SIG-M5 (cell line): ENCODE results near the gene MYL5.
"Not testable (repeated sequence)": the region's sequence is repeated elsewhere in the genome, so short reads cannot be mapped to it uniquely, and the experiment has no call there.

Experiments
- DNase-seq: peaks from one replicate; lab custom pipeline; 2025; lab: John Stamatoyannopoulos, UW

MYL5 gene

DNA sequence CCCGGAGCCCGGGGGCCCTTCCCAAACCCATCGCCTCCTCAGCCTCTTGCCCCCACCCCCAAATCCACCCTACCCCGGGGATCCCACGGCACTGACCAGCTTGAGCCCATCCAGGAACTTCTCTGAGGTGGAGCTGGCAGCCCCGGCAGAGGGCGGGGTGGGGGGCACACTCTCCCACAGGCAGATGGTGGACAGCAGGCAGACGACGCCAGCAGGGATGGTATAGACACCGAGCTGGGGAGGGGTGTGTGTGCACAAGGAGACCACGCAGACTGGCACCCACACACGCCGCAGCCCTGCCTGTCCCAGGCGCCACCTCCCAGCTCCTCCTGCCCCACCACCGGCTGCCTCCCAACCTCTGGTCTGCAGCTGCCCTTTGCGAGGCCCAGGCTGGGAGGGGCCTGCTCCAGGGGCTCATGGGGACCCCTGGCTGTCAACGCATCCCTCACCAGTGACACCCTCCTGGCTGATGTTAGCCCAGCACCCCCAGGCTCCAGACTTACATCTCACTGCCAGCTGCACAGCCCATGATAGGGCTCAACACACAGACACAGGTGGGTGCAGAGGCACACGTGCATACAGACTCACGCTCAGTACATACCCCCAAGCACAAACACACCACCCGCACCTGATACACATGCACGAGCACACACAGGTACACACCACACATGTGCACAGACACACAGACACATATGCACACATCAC lies 10.4 kb downstream of the MYL5 start:
- no peak for DNase-seq

DNA sequence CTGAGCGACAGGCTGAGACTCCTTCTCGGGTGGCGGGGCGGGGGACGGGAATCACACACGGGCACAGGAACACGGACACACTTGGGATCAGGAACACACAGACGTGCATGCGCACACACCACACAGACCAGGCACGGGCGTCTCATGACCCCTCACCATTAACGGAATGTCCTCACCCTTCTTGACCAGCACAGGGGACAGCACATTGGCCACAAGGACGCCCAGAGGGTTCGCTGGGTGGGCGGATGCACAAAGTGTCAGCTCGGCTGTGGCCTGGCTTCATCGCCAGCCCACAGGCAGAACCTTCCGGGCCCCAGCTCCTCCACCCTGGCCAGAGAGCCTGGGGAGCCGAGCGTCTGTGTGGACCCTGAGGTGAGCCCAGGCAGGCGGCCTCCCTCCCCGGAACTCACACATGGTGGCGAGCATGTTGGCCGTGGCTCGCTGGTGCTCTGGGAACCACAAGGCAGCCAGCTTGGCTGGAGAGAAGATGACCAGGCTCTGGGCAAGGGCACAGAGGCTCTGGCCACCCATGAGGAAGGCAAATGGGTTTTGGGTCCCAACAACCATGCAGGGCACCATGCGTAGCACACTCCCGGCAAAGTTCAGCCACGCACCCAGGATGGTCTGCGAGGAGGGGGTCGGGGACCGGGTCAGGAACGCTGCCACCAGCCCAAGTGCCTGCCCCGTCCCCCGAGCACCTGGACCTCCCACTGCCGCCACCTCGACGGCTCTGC lies 11.5 kb downstream of the MYL5 start:
- DNase-seq = no peak

DNA sequence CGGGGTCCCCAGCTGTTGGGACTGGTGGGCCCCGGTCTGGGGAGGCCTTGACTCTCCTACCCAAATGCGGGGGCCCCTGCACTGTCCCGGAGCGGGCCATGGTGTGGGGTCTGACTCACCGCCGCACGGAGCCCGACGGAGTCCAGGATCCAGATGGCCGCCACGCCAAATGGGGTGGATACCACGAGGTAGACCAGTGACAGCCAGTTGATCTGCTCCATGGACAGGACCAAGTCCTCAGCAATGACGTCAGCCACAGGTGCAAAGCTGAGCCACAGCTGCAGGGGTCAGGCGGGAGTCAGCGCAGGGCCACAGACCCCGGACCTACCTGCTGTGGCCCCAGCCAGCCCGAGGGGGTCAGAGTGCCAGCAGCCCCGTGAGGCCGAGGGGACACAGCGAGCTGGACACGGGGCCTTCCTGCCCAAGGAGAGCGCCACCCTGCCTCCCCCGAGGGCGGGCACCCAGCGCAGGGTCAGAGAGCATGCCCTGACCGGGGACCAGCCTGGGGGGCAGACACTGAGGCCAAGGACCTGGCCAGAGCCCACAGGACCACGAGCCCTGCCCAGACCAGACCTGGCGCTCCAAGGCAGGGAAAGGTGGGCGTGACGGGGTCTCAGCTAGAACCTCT lies 12.2 kb downstream of the MYL5 start:
- no peak for DNase-seq

DNA sequence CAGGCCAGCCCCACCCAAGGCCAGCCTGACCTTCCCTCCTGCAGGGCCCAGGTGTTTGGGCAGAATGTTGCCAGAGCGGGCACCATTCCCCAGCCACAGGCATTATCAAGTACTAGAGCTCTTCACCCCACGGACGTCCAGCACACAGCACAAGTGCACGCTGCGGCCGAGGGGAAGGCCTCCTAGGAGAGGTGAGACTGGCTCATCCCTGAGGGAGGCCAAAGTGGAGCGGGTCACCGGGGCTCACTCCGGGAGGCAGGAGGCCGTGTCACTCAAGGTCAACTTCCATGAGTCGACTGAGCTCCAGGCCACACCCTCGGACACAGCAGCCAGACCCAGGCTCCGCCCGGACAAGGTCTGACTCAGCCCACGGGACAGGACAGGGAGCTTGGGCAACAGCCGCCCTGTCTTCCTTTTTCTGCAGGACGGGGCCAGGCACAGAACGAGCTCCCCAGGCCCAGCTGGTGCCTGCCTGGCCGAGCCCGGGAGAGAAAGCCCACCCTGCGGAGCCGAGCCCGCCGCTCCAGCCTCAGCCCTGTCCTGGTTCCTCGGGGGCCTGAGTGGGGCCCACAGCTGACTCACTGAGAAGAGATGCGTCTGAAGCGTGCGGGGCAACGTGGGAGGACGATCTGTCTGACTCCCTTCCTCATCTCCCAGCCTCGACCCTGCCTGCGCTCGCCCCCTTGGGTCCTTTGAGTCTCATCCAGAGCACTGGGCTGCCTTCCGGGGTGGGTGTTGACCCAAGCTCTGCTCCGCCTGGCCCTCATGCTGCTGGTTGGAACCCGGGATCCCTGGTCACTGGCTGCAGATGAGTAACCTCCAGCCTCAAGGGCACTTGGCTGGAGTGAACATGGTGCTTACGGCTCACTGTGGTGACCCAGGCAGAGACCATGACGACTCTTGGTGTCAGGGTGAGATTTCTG lies 13.0 kb downstream of the MYL5 start:
- DNase-seq = no peak

DNA sequence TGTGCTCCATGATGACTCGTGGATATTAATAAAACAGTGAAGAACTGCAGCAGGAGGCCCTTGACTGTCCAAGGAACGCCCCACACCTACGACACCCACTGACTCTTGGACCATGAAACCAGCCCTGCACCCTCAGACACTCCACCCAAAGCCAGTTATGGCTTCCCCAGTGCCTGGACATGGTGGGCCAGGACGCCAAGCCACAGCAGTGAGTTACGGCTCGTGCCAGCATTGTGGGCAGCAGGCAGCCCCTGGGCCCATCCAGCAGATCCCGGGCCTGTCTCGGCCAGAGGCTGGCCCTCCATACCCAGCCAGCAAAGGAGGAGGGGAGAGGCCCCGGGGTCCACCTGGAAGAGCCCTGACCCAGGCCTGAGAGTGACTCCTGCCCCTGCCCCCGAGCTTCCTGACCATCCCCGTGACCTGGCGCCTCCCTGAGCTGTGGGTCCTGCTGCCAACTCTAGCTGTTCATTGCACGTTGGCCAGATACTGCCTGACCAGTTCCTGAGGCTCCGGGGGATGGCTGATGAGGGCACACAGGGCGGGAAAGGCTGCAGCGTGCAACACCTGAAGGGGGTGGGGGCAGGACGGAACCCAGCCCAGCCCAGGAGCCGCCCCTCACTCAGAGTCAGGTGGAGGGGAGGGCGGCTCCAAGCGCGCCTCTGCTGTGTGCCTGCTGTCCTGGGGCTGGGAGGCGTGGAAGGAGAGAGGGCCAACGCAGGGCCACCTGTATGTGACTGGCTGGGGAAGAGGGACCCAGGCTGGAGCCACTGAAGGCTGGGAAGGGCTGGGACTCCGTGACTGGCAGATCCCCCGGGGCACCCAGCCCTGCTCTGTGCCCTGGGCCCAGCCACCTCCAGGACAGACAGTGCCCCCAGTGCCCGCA lies 13.9 kb downstream of the MYL5 start:
- DNase-seq = no peak

DNA sequence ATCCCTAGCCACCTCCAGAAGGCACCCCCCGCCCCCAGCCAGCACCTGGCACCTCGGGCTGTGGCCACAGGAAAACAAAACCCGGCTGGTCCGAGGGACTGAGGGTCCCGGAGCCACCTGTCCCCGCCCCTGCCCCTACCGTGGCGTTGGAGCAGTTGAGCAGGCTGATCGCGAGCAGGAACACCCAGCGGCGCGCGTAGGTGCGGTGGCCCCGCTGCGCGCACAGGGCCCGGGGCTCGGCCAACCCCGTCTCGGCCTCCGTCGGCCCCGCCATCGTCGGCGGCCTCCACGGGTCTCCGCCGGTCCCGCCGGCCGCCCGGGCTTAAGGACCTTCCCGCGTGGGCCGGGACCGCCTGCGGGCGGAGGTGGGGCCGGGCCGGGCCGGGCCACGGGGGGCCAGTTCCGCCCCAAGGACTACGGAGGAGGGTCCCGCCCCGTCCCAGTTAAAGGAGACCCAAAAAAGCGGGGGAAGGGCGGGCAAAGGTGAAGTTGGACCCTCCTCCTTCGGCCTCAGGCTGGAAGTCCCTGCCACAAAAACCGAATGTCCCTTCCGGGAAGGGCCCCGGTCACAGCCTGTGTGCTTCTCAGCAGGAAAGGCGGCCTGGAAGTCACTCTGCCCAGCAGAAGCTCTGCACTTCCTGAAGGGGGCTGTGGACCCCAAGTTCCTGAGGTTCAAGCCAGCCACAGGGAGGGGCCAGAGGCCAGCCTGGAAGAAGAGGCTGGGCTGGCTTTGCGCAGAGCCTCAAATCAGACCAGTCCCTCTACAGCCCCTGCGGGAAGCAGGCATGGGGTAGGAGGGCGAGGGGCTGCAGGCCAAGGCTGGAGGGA lies 14.7 kb downstream of the MYL5 start, which contains the start of gene SLC49A3:
Gene SLC49A3, minus strand, starts transcription at position 298 of the 828 bp plus-strand sequence. Its CDS starts 24 bp downstream, at position 274.
- no peak for DNase-seq

DNA sequence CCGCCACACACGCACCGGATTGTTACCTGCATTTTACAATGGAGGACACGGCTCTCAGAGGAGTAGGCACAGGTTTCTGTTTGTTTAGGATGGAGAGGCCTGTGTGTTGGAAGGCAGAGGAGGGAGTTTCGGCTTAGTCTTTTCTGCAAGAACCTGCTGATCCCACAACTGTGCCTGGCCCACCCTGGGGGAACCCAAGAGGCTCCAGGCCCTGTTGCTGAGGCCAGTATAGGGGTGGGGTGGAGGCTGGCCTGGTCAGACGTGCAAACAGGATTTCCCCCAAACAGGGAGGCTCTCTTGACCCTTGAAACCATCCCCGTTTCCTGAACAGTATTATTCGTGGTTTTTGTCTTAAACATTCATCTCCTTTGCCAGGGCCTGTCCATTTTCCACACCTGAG lies 15.4 kb downstream of the MYL5 start:
- no peak for DNase-seq

DNA sequence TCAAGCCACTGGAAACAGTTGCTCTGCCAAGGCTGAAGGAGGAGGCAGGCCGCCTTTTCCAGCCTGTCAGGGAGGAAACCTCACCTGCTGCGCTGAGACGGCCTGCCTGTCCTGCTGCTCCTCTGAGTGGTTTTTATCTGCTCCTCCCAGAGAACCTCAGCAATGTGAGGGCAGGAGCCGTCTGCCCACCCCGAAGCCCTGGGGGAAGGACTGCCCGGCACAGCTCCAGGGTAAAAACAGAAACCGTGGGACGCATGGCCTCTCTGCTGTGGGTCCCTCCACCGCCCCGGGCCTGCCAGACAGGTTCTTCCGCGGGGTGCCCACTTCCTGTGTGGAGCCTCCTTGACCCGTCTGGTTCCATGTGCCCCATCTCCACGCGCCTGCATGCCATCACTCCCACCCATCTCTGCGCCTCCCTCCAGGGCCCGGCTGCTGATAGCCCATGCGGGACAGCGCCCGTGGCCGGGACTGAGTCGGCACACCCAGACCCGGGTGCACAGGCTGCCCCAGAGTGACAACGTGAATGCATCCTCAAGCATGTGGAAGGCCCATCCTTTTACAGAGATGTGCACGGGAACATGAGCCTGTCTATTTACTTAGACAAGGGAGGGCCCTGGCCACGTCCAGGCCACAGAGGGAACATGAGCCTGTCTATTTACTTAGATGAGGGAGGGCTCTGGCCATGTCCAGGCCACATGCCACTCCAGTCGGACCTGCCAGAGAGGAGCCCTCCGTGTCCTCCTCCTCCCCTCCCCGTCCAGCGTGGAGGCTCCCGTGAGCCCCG lies 18.6 kb downstream of the MYL5 start:
- DNase-seq = no peak

DNA sequence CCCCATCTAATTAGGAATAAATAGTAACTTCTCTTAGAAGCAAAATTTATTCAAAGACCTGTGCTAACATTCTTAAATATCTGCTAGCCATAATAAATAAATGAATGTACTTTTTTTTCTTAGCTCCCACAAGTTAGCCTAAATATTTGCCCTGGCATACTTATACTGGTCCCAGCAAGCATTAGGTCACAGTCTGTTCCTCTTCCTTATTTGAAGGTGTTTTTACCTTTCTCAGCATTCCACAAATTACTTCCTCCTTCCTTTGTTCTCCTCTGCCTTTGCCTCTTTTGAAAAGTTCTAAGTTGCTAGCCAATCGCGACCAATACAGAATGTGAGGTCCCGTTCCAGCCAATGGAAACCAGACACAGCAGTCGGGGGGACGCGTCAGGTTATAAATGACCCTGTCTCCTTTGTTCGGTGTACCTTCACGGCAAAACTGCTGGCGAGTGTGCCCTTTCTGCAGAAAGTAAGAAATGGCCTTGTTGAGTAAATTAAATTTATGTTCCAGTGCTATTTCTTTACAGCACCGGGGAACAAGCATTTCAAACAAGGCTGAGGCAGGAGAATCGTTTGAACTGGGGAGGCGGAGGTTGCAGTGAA lies 20.1 kb downstream of the MYL5 start:
- not testable (repeated sequence) for DNase-seq

DNA sequence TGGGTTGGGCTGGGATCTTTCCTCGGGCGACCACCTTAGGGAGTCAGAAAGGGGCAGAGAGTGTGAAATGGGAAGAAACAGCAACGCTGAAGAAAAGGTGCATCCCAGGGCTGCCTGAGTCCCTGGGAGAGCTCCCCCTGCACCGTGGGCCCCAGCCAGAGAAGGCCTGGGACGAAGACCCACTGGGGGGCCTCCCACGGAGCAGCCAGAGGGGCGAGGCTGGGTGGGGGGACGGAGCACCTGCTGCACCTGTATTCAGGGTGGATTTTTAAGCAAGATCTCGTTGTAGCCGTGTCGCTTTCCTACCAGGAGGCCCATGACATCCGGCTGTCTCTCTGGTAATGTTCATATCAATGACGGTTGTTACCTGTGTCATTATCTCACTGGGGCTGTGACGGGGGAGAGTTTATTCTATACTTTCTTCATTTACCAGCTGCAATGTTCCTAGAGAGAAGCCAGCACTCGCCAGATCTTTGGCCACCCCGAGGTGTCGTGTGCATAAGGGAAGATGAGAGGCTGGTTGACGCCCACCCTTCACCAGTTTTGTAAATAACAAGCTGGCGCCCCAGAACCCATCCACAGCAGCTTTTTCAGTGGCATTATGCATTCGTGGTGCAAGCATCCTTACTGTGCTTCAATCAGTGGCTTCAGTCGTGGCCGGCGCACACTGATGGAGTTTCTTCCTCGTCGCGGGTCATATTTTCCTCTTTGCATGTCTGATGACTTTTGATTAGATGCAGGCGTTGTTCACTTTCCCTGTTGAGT lies 25.7 kb downstream of the MYL5 start:
- DNase-seq = no peak

DNA sequence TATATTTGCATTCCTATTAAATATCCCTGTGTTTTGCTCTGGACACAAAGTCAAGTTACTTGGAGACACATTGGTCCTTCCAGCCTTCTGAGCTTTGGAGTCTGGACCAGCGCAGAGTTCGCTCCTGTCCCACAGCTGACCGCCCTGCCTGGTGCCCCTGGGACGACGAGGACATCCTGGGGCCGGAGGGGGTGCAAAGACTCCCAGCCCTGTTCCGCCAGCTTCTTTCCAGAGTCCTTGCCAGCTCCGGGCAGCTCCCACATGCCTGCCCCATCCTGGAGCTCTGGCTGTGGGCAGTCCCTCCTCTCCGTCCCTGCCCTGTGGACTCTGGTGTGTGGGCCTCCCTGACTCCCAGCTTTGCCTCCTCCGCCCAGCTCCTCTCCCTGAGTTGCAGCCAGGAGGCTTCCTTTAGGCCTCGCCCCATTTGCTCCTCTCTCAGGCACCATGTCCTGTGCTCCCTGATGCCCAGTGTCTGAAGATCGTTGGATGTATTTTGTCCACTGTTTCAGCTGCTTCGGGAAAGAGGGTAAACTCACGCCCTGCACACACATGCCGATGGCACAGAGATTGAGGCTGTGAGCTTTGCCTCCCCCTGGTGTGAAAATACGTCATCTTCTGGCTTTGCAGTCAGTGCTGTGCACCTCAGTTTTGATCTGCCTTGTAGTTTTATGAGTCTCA lies 26.4 kb downstream of the MYL5 start:
- no peak for DNase-seq

DNA sequence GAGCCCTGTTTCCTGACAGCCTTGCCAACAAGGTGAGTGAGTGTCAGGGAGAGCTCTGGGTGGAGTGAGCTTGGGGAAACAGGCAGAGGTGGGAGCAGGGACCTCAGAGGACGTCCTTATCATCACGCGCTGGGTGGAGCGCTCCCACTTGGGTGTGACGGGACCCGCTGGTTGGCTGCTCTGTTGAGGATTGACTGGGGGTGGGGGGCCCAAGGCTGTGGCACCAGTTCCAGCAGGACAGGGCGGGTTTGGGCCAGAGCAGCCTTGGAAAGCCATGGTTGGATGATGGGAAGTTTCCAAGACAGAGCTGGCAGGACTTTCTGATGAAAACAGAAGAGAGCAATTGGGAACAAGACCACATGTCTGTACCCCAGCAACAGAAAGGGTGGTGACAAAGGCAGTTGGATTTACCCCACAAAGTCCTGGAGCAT lies 28.3 kb downstream of the MYL5 start:
- no peak for DNase-seq

DNA sequence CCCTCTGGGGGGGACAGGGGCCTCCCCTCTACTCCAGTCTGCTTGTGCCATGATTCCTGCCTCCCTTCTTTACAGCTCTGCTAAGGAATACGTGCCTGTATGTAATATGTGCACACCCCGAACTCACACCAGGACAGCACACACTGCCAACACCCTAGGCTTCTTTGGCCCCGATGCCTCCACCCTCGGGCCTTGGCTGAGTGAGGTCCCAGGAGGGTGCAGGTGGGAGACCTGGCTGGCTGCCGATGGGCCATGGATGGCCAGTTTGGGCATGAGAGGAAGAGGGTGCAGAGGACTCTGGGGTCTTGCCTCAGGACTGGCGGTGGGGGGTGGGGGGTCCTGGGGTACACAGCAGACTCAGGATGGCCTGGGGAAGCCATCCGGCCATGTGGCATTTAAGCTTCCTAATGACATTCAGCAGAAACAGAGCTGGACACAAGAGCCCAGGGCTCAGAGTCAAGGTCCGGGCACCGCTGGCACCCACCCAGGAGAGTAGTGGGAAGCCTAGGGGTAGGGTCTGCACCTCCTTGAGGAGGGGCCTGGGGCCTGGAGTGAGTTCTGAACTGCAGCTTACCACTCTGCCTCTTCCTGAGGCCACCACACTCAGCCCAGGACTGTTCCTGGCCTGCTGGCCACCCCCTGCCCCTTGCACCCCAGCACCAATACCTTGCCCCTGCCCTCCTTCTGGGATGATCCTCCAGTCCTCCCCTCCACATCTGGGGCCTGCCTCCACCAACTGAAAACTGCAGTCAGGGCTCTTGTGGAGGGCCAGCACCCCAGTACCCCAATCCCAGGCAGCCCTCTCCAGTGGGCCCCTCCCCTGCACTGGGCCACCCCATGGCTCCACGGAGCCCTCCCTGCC lies 29.2 kb downstream of the MYL5 start:
- DNase-seq = no peak

DNA sequence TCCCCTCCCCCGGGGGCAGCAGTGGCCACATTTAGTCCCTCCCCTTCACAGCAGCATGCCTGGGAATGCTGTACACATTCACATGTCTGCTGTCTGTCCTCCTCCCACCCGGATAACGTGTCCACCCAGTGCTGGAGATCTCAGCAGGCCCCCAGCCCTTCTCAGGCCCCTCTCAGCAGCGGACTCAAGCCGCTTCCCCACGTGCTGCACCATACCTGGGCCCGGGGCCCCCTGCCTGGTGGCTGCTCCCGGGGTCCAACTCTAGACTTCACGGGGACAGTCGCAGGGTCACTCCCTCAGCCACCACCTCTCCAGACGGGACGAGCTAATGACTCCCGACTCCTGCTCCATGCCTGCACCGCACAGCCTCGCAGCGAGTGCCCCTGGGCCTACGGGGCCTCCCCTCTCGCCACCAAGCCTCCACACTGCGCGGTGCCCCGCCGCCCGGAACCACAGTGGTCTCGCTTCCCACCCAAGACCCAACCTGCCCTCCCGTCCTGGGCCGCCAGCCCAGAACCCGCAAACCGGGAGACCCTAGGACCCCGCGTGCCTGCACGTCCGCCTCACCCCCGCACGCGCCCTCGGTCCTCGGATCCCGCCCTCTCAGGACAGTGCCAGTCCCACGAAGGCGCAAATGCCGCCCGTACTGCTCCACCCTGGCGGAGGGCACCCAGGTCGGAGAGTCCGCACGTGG lies 30.0 kb downstream of the MYL5 start:
- DNase-seq = no peak

DNA sequence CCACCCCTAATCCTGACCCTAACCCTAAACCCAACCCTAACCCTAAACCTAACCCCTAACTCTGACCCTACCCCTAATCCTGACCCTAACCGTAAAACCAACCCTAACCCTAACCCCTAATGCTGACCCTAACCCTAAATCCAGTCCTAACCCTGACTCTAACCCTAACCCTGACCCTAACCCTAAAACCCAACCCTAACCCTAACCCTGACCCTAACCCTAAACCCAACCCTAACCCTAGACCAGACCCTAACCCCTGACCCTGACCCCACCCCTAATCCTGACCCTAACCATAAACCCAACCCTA lies 30.6 kb downstream of the MYL5 start:
- no peak for DNase-seq
